OCI-LY1 (cell line): ENCODE data around the gene PTPN6.
A peak's percentile ranks its signal among the peaks of the same experiment; 100 is the strongest.
"Not testable (repeated sequence)": the region's sequence is repeated elsewhere in the genome, so short reads cannot be mapped to it uniquely, and the experiment has no call there.

Source experiments
- H2AFZ ChIP-seq: fragments of 200-600 bp; sonication (generic), shearing (Covaris generic); 2 replicates; pipeline ENCODE4 v1.6.0; 2014; ENCODE audit warnings: antibody characterized with exemption, mild to moderate bottlenecking, low read length
- H3F3A ChIP-seq: fragments of 200-600 bp; sonication (generic), shearing (Covaris generic); 2 replicates; pipeline ENCODE4 v1.6.0; 2014; ENCODE audit warnings: mild to moderate bottlenecking, antibody characterized with exemption, low read length, moderate library complexity; ENCODE audit not compliant: insufficient read depth
- H3K27ac ChIP-seq: fragments of 200-600 bp; sonication (generic); 2 replicates; pipeline ENCODE4 v1.5.1; 2014; ENCODE audit warnings: low read length, mixed run types, mild to moderate bottlenecking, low read depth; ENCODE audit not compliant: poor library complexity, severe bottlenecking
- H3K27me3 ChIP-seq: fragments of 200-600 bp; sonication (generic); 2 replicates; pipeline ENCODE4 v1.6.0; 2014; ENCODE audit warnings: antibody characterized with exemption, mild to moderate bottlenecking, low read length, moderate library complexity; ENCODE audit not compliant: insufficient read depth
- H3K36me3 ChIP-seq: fragments of 200-600 bp; sonication (generic); 2 replicates; pipeline ENCODE4 v1.6.1; 2014; ENCODE audit warnings: mild to moderate bottlenecking, antibody characterized with exemption, low read length, moderate library complexity, mixed read lengths; ENCODE audit not compliant: insufficient read depth
- H3K4me1 ChIP-seq: fragments of 200-600 bp; sonication (generic); 2 replicates; pipeline ENCODE4 v1.5.1; 2014; ENCODE audit warnings: mild to moderate bottlenecking, low read length, moderate library complexity; ENCODE audit not compliant: insufficient read depth, severe bottlenecking
- H3K4me2 ChIP-seq: fragments of 200-600 bp; sonication (generic), shearing (Covaris generic); 2 replicates; pipeline ENCODE4 v1.6.1; 2014; ENCODE audit warnings: low read length
- H3K4me3 ChIP-seq: fragments of 200-600 bp; sonication (generic); 2 replicates; pipeline ENCODE4 v1.5.1; 2014; ENCODE audit warnings: low read length, low read depth, mild to moderate bottlenecking, mixed read lengths; ENCODE audit not compliant: poor library complexity, severe bottlenecking
- H3K79me2 ChIP-seq: fragments of 200-600 bp; shearing (Covaris generic); 2 replicates; pipeline ENCODE4 v1.6.1; 2016; ENCODE audit warnings: mixed run types, low read length, mixed read lengths; ENCODE audit not compliant: insufficient read depth
- H3K9ac ChIP-seq: fragments of 200-600 bp; sonication (generic), shearing (Covaris generic); 2 replicates; pipeline ENCODE4 v1.6.1; 2014; ENCODE audit warnings: mild to moderate bottlenecking, low read length, mixed read lengths
- H3K9me2 ChIP-seq: fragments of 200-600 bp; sonication (generic), shearing (Covaris generic); 2 replicates; pipeline ENCODE4 v1.6.1; 2014; ENCODE audit warnings: low read depth, mild to moderate bottlenecking, low read length, mixed read lengths
- H3K9me3 ChIP-seq: fragments of 200-600 bp; shearing (Covaris generic); 2 replicates; pipeline ENCODE4 v1.6.1; 2014; ENCODE audit warnings: low read length, mixed read lengths
- H4K20me1 ChIP-seq: fragments of 200-600 bp; sonication (generic), shearing (Covaris generic); 2 replicates; pipeline ENCODE4 v1.6.0; 2016; ENCODE audit warnings: mild to moderate bottlenecking, low read length; ENCODE audit not compliant: insufficient read depth
- EZH2 ChIP-seq: fragments of 200-600 bp; sonication (generic), shearing (Covaris generic); IDR thresholded peaks from 2 replicates; pipeline ENCODE4 v1.8.0; 2017; ENCODE audit warnings: borderline replicate concordance, mixed run types, mild to moderate bottlenecking, antibody characterized with exemption, low read length, moderate library complexity, mixed read lengths
- TF ChIP-seq, protein P1 (sequence below): fragments of 200-600 bp; sonication (generic), shearing (Covaris generic); IDR thresholded peaks from 2 replicates; pipeline ENCODE4 v1.5.1; 2017; ENCODE audit warnings: mild to moderate bottlenecking, antibody characterized with exemption, low read length, moderate library complexity, mixed read lengths

Gene PTPN6

DNA sequence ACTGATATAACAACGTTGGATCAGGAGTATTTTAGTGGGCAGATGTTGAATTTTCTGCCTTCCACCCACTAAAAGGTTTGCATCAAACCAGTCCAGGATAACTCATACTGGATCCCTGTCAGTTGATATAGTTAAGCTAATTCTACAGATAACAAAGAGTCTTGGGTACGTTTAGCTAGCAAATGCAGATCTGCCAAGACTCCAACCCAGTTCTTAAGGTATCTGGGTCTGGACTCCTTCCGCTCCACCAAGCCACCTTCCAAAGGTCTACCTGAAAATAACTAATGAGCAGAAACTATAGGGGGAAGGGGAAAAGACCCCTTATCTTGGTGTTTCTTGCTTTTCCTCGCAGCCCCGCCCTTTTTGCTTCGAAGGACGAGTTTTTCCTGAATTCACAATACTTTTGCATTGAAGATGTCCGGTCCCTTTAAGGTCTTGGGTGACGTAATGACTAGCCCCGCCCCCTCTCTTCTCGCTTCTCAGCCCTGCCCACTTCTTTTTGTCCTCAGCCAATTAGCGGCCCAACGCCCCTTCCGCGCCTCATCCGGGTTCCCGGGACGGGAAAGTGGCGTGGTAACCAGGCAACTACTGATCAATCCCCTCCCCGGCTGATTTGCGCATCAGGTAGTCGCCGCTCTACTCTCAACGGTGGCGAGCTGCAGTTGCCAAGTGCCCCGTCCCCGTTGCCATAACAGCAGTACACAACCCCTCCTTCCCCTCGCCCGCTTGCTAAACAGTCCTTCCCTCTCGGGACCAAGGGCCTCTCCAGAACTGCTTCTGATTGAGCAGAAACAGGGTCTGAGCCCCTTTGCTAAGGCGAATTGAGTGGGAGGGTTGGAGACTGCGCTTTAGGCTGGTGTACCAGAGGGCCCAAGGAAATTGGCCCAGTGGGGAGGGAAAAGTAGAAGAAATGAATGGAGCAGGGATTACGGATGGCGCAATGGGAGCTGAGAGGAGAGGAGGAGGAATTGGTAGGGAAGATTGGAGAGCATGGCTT lies 46.6 kb upstream of the PTPN6 start, which contains the start of gene LRRC23:
TSS of gene LRRC23 (plus strand) at position 543 of the 997 bp plus-strand sequence. CDS start 812 bp downstream, outside the sequence.
- peak within 1 kb of the TSS; percentile 82 for H3K4me3 ChIP-seq

DNA sequence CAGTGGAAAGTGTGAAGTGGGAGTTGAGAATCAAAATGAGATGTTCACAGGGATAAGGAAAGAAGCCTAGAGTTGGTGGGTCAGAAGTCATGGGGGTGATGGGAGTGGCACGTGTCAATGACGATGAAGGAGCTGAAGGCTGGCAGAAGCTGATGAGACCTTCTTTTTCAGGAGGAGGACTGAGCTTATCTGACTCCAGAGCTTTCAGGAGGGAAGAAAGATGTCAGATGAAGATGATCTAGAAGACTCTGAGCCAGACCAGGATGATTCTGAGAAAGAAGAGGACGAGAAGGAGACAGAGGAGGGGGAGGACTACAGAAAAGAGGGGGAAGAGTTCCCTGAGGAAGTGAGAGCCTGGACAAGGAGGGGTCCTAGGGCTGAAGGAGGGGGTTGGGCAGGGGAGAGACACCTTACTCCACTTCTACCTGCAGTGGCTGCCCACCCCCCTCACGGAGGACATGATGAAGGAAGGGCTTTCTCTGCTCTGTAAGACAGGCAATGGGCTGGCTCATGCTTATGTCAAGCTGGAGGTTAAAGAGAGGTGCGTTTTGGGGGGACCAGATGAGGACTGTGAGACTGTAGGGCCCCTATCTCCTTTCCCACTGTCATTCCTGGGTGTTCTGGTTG lies 45.6 kb upstream of the PTPN6 start:
- Histone ChIP-seq H3K4me1 (peaks cover 17% of the 10 kb centered on the region), H3F3A (no peaks in the 10 kb centered on the region), H4K20me1 (no peaks in the 10 kb centered on the region), H3K27me3 (no peaks in the 10 kb centered on the region), H2AFZ (no peak overlapping the region), H3K9ac (peak overlapping the region; percentile 80), H3K36me3 (no peaks in the 10 kb centered on the region), H3K4me3 (peak overlapping the region; percentile 82), H3K9me2 (no peaks in the 10 kb centered on the region), H3K79me2 (no peaks in the 10 kb centered on the region), H3K27ac (no peak overlapping the region), H3K4me2 (peak overlapping the region; percentile 98), H3K9me3 (no peaks in the 10 kb centered on the region)
- TF ChIP-seq EZH2 = no peak
- TF ChIP-seq, protein P1, sequence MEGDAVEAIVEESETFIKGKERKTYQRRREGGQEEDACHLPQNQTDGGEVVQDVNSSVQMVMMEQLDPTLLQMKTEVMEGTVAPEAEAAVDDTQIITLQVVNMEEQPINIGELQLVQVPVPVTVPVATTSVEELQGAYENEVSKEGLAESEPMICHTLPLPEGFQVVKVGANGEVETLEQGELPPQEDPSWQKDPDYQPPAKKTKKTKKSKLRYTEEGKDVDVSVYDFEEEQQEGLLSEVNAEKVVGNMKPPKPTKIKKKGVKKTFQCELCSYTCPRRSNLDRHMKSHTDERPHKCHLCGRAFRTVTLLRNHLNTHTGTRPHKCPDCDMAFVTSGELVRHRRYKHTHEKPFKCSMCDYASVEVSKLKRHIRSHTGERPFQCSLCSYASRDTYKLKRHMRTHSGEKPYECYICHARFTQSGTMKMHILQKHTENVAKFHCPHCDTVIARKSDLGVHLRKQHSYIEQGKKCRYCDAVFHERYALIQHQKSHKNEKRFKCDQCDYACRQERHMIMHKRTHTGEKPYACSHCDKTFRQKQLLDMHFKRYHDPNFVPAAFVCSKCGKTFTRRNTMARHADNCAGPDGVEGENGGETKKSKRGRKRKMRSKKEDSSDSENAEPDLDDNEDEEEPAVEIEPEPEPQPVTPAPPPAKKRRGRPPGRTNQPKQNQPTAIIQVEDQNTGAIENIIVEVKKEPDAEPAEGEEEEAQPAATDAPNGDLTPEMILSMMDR = no peak

More for the DNA sequence above, 46.6 kb upstream of the PTPN6 start, which contains the start of gene LRRC23:
- TF ChIP-seq, protein P1 = no peak
- no peak for TF ChIP-seq EZH2
- peak within 1 kb of the TSS; percentile 80 for H3K9ac ChIP-seq
- H3K79me2 ChIP-seq = no peaks in the 10 kb centered on the region
- H4K20me1 ChIP-seq = no peaks in the 10 kb centered on the region
- H3K4me2 ChIP-seq = peak within 1 kb of the TSS; percentile 98
- peak within 1 kb of the TSS; percentile 60 for H2AFZ ChIP-seq
- H3K9me3 ChIP-seq = no peaks in the 10 kb centered on the region
- H3K4me1 ChIP-seq = peaks cover 24% of the 10 kb centered on the region
- no peaks in the 10 kb centered on the region for H3K9me2 ChIP-seq
- H3K27ac ChIP-seq = no peak within 1 kb of the TSS
- H3K27me3 ChIP-seq = no peaks in the 10 kb centered on the region
- no peaks in the 10 kb centered on the region for H3K36me3 ChIP-seq
- H3F3A ChIP-seq = no peaks in the 10 kb centered on the region

DNA sequence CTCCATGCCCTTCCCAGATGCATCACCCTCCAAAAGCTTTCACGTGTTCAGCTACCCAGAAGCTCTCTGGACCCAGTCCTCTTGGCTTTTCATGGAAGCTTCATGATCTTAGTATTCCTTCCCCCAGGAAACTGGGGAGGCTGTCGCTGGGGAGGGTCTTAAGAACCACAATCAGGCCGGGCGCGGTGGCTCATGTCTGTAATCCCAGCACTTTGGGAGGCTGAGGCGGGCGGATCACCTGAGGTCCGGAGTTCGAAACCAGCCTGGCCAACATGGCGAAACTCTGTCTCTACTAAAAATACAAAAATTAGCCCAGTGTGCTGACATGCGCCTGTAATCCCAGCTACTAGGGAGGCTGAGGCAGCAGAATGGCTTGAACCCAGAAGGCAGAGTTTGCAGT lies 43.0 kb upstream of the PTPN6 start:
- not testable (repeated sequence) for H3K27me3 ChIP-seq, H3K9me3 ChIP-seq, H3K27ac ChIP-seq, H3K4me2 ChIP-seq, H4K20me1 ChIP-seq, H3K36me3 ChIP-seq, H3K9me2 ChIP-seq, H3F3A ChIP-seq, H3K79me2 ChIP-seq, H3K4me3 ChIP-seq, H3K9ac ChIP-seq, H2AFZ ChIP-seq
- H3K4me1 ChIP-seq = peaks cover 17% of the 10 kb centered on the region
